HG03135 (cell line): ENCODE measurements around the gene GPAT2.
"Not testable (repeated sequence)": the region's sequence is repeated elsewhere in the genome, so short reads cannot be mapped to it uniquely, and the experiment has no call there.

ENCODE experiments used
- ATAC-seq: cut with Tn5 transposase; IDR thresholded peaks from one replicate; pipeline ENCODE4 v1.9.1; 2021; ENCODE audit warnings: mild to moderate bottlenecking, moderate library complexity; ENCODE audit not compliant: unreplicated experiment

Gene GPAT2

GRCh38 chr2:96064760-96065159 lies 30.0 kb upstream of the GPAT2 start:
- not testable (repeated sequence) for ATAC-seq

GRCh38 chr2:96064047-96064675 lies 29.4 kb upstream of the GPAT2 start:
- ATAC-seq: not testable (repeated sequence)

- ATAC-seq: not testable (repeated sequence)
These were observed 28.6 kb upstream of the GPAT2 start for GRCh38 chr2:96063116-96063899.

- not testable (repeated sequence) for ATAC-seq
These were observed 27.8 kb upstream of the GPAT2 start for GRCh38 chr2:96062483-96062882.

GRCh38 chr2:96061901-96062300 lies 27.2 kb upstream of the GPAT2 start:
- ATAC-seq: not testable (repeated sequence)

GRCh38 chr2:96061197-96061817 lies 26.6 kb upstream of the GPAT2 start:
- ATAC-seq: not testable (repeated sequence)

GRCh38 chr2:96060325-96060724 lies 25.6 kb upstream of the GPAT2 start:
- ATAC-seq: not testable (repeated sequence)

GRCh38 chr2:96059443-96059842 lies 24.7 kb upstream of the GPAT2 start:
- not testable (repeated sequence) for ATAC-seq

- ATAC-seq: not testable (repeated sequence)
These were observed 21.1 kb upstream of the GPAT2 start for GRCh38 chr2:96055830-96056229.

GRCh38 chr2:96054537-96054936 lies 19.8 kb upstream of the GPAT2 start:
- ATAC-seq: not testable (repeated sequence)

- ATAC-seq: not testable (repeated sequence)
These were observed 18.7 kb upstream of the GPAT2 start for GRCh38 chr2:96053385-96053784.

- ATAC-seq: not testable (repeated sequence)
These were observed 17.9 kb upstream of the GPAT2 start for GRCh38 chr2:96052632-96053031.

GRCh38 chr2:96049917-96050262 lies 15.2 kb upstream of the GPAT2 start:
- ATAC-seq: not testable (repeated sequence)

GRCh38 chr2:96049049-96049916 lies 14.6 kb upstream of the GPAT2 start:
- not testable (repeated sequence) for ATAC-seq

GRCh38 chr2:96035554-96035953 lies 838 bp upstream of the GPAT2 start:
- ATAC-seq: not testable (repeated sequence)

- ATAC-seq: not testable (repeated sequence)
These were observed 719 bp downstream of the GPAT2 start for GRCh38 chr2:96033997-96034396.

- not testable (repeated sequence) for ATAC-seq
These were observed 6.9 kb downstream of the GPAT2 start for GRCh38 chr2:96027725-96028325.

GRCh38 chr2:96025755-96026154 lies 9.0 kb downstream of the GPAT2 start:
- ATAC-seq: not testable (repeated sequence)

GRCh38 chr2:96025194-96025492 lies 9.6 kb downstream of the GPAT2 start:
- ATAC-seq: no peak

GRCh38 chr2:96024336-96025193 lies 10.2 kb downstream of the GPAT2 start:
- no peak for ATAC-seq
